Panc1 (cell line): ENCODE results near the gene TMEM107. TPM values are rescaled to one million over a fixed set of nuclear protein-coding genes. Genes with fewer than 3 reads are reported as not detected.
"Not testable (repeated sequence)": the region's sequence is repeated elsewhere in the genome, so short reads cannot be mapped to it uniquely, and the experiment has no call there.

Experiments
- ATAC-seq: fragments of 200-7000 bp; cut with Tn5 transposase; 2 replicates; pipeline ENCODE4 v1.9.1; 2020; ENCODE audit warnings: mild to moderate bottlenecking, moderate library complexity
- BruUV-seq: library from RNA; stranded (reverse); fragments of 400-500 nt; replicated peaks from 2 replicates; lab custom pipeline; 2021; lab: Mats Ljungman, UMichigan
- CTCF ChIA-PET: fragments of 300-600 bp; sonication (Branson Sonifier 250); formaldehyde crosslinking; loops from one replicate; lab custom pipeline; 2022; ENCODE audit warnings: antibody characterized with exemption; lab: Charles Lee
- POLR2A ChIA-PET: fragments of 300-600 bp; sonication (Branson Sonifier 250); formaldehyde crosslinking; loops from one replicate; lab custom pipeline; 2022; ENCODE audit warnings: antibody characterized with exemption; lab: Charles Lee
- DNase-seq: peaks from one replicate; pipeline ENCODE4 v3.0.0-alpha.2; 2010; ENCODE audit warnings: low read depth, low spot score
- H3K27ac ChIP-seq: 2 replicates; pipeline ENCODE4 v1.5.1; 2011; ENCODE audit warnings: mild to moderate bottlenecking, low read length, inconsistent platforms
- H3K27me3 ChIP-seq: fragments of 200-500 bp; sonication (Bioruptor generic); 2 replicates; pipeline ENCODE4 v1.6.0; 2014; ENCODE audit warnings: low read length, inconsistent platforms; ENCODE audit not compliant: control insufficient read depth, insufficient read depth
- H3K36me3 ChIP-seq: fragments of 200-500 bp; sonication (Bioruptor generic); 2 replicates; pipeline ENCODE4 v1.5.1; 2014; ENCODE audit warnings: inconsistent platforms, mild to moderate bottlenecking, low read length, moderate library complexity; ENCODE audit not compliant: control insufficient read depth, insufficient read depth
- H3K4me1 ChIP-seq: 2 replicates; pipeline ENCODE4 v1.5.1; 2011; ENCODE audit warnings: inconsistent platforms, mild to moderate bottlenecking, low read length, moderate library complexity; ENCODE audit not compliant: control insufficient read depth, insufficient read depth
- H3K4me3 ChIP-seq, 2 experiments: 2 replicates each; pipeline ENCODE4 v1.5.1; 2011 to 2012; ENCODE audit warnings: low read depth in 2 of 2, low read length in 2 of 2, mild to moderate bottlenecking in 2 of 2, inconsistent platforms in 1 of 2, moderate library complexity in 1 of 2
- H3K9me3 ChIP-seq: fragments of 200-500 bp; sonication (Bioruptor generic); 2 replicates; pipeline ENCODE4 v1.5.1; 2014; ENCODE audit warnings: low read depth, mild to moderate bottlenecking, inconsistent platforms, low read length, moderate library complexity; ENCODE audit not compliant: control insufficient read depth, insufficient read depth
- POLR2AphosphoS5 ChIP-seq: IDR thresholded peaks from 2 replicates; pipeline ENCODE4 v1.6.1; 2012; ENCODE audit warnings: mild to moderate bottlenecking, low read depth, low read length, moderate library complexity
- SIN3A ChIP-seq: IDR thresholded peaks from 2 replicates; pipeline ENCODE4 v1.6.1; 2012; ENCODE audit warnings: low read depth, mild to moderate bottlenecking, low read length, moderate library complexity, borderline replicate concordance; ENCODE audit not compliant: insufficient read depth
- TCF7L2 ChIP-seq: IDR thresholded peaks from 2 replicates; pipeline ENCODE4 v1.6.1; 2011; ENCODE audit warnings: mild to moderate bottlenecking, low read depth, low read length, inconsistent platforms
- in situ Hi-C: cut with HindIII; loops from 2 replicates; pipeline ENCODE4 v1.10.0; 2016; ENCODE audit warnings: low sequenced_read_pairs, low pct_unique_long_range_greater_than_20kb
- intact Hi-C: fragments of 100-400 bp; cut with micrococcal nuclease; formaldehyde crosslinking; loops from one replicate; pipeline ENCODE4 v1.10.0; 2022; ENCODE audit not compliant: unreplicated experiment
- total RNA-seq: library from RNA; stranded (reverse); gene quantifications from one replicate; pipeline ENCODE4 v1.2.1, GENCODE V29; 2021; ENCODE audit not compliant: unreplicated experiment
- TF ChIP-seq, protein P1 (sequence below), 2 experiments: IDR thresholded peaks; 2 replicates each; pipeline ENCODE4 v1.6.1; 2011 to 2012; ENCODE audit warnings: low read depth in 2 of 2, control low read depth in 1 of 2, low read length in 1 of 2, mild to moderate bottlenecking in 1 of 2, moderate library complexity in 1 of 2; ENCODE audit not compliant: insufficient read depth in 1 of 2
- TF ChIP-seq, protein P2 (sequence below): fragments of 450-650 bp; IDR thresholded peaks from 2 replicates; pipeline ENCODE4 v1.5.1; 2017; ENCODE audit warnings: mild to moderate bottlenecking

The TMEM107 gene
- total RNA-seq, 1 experiment from 2014 or later, result 10.6 TPM

DNA sequence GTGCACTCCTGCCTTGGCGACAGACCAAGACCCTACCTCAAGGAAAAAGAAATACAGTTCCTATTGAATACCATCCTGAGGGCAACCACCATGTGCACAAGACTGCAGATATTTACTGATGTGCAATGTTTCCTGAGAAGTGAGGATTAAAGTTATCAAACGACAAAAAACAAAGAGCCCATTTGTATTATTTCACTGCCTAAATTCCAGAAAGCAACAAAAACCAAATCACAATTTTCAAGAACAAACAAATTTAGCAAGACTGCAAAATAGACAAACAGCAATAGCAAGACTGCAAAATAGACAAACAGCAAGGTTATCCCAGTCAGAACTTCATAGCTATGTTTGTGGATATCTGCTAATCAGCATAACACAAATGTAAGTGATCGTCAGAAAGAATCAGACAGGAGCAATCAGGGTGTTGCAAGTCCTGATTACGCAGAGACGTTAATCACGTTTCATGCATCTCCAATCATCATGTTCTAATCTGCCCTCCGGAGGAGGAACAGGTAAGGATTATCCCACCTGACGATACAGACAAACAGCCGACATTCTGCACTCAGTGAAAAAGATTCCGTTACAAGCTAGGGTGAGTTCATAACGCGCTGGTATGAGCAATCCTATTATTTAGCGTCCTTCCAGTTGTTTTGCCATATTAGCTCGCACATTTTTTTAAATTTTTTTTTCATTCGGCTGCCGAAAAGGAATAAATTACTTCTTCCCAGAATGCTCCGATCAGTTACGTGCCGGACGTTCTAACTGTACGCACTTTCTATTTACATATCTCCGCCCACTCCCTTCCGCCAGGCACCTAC lies 2.9 kb downstream of the TMEM107 start:
- in situ Hi-C loops, result no loop called here
- CTCF ChIA-PET, result no interaction called here
- DNase-seq (peak; percentile 99), ATAC-seq (peak; percentile 83)
- Histone ChIP-seq H3K27me3 (no peaks in the 10 kb centered on the region), H3K27ac (peak overlapping the region; percentile 96), H3K36me3 (no peaks in the 10 kb centered on the region), H3K4me3 (peak overlapping the region; percentile 45 to 67), H3K9me3 (no peaks in the 10 kb centered on the region), H3K4me1 (peaks cover 18% of the 10 kb centered on the region)
- TF ChIP-seq, protein P1, sequence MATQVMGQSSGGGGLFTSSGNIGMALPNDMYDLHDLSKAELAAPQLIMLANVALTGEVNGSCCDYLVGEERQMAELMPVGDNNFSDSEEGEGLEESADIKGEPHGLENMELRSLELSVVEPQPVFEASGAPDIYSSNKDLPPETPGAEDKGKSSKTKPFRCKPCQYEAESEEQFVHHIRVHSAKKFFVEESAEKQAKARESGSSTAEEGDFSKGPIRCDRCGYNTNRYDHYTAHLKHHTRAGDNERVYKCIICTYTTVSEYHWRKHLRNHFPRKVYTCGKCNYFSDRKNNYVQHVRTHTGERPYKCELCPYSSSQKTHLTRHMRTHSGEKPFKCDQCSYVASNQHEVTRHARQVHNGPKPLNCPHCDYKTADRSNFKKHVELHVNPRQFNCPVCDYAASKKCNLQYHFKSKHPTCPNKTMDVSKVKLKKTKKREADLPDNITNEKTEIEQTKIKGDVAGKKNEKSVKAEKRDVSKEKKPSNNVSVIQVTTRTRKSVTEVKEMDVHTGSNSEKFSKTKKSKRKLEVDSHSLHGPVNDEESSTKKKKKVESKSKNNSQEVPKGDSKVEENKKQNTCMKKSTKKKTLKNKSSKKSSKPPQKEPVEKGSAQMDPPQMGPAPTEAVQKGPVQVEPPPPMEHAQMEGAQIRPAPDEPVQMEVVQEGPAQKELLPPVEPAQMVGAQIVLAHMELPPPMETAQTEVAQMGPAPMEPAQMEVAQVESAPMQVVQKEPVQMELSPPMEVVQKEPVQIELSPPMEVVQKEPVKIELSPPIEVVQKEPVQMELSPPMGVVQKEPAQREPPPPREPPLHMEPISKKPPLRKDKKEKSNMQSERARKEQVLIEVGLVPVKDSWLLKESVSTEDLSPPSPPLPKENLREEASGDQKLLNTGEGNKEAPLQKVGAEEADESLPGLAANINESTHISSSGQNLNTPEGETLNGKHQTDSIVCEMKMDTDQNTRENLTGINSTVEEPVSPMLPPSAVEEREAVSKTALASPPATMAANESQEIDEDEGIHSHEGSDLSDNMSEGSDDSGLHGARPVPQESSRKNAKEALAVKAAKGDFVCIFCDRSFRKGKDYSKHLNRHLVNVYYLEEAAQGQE (IDR thresholded peaks at IDR 0.05; ENCODE audit: insufficient read depth in 1 of 2, low read depth in 2 of 2, low read length in 1 of 2), result no peak
- TF ChIP-seq SIN3A (peak; percentile 100), TCF7L2 (peak; percentile 79), POLR2AphosphoS5 (peak; percentile 100)
- POLR2A ChIA-PET, result interaction anchor here (0.5 to 1.5 kb wide), 11 partner anchors 9 to 169 kb away, joined by 3 to 17 read pairs (median 4); partner anchors contain the start of gene AURKB
- TSS peak; percentile 100 for BruUV-seq
- intact Hi-C loops, result no loop called here

- DNase-seq, intact Hi-C loops, ATAC-seq, H3K27ac ChIP-seq, H3K4me3 ChIP-seq, H3K4me1 ChIP-seq, CTCF ChIA-PET, in situ Hi-C loops, H3K27me3 ChIP-seq, H3K36me3 ChIP-seq, BruUV-seq, H3K9me3 ChIP-seq: not testable (repeated sequence)
- POLR2A ChIA-PET, result interaction anchor here (0.7 kb wide), 1 partner anchor 555 kb away, joined by 9 read pairs; no protein-coding TSS in a partner anchor
Measured at GRCh38 chr17:8170186-8170585, 6.0 kb downstream of the TMEM107 start.

DNA sequence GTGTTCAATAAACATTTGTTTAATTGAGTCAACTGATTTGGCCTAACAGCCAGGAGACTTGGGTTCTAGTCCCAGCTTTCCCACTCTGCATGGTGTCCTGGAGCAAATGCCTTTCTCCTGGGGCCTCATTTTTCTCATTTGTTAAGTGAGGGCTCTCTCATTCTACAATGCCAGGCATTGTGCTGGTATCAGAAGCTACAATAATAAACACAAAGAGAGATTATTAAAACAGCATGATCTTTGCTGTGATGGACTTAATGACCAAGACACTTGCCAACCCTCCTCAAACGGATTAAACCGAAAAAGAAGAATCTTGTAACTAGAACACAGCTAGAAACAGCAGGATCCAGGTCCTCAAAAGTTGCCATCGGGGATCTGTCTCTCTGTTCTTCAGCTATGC lies 8.7 kb downstream of the TMEM107 start:
- Histone ChIP-seq H3K36me3 (no peaks in the 10 kb centered on the region; the same call in 1 of the 2 replicates), H3K27ac (no peak overlapping the region), H3K27me3 (no peaks in the 10 kb centered on the region), H3K4me3 (no peak overlapping the region), H3K4me1 (peaks cover 17% of the 10 kb centered on the region), H3K9me3 (no peaks in the 10 kb centered on the region)
- TF ChIP-seq SIN3A, result no peak
- TF ChIP-seq, protein P2, sequence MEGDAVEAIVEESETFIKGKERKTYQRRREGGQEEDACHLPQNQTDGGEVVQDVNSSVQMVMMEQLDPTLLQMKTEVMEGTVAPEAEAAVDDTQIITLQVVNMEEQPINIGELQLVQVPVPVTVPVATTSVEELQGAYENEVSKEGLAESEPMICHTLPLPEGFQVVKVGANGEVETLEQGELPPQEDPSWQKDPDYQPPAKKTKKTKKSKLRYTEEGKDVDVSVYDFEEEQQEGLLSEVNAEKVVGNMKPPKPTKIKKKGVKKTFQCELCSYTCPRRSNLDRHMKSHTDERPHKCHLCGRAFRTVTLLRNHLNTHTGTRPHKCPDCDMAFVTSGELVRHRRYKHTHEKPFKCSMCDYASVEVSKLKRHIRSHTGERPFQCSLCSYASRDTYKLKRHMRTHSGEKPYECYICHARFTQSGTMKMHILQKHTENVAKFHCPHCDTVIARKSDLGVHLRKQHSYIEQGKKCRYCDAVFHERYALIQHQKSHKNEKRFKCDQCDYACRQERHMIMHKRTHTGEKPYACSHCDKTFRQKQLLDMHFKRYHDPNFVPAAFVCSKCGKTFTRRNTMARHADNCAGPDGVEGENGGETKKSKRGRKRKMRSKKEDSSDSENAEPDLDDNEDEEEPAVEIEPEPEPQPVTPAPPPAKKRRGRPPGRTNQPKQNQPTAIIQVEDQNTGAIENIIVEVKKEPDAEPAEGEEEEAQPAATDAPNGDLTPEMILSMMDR, result no peak
- TF ChIP-seq, protein P1 (IDR thresholded peaks at IDR 0.05; ENCODE audit: insufficient read depth in 1 of 2, low read depth in 2 of 2, low read length in 1 of 2), result no peak
- no peak for TF ChIP-seq TCF7L2
- TF ChIP-seq POLR2AphosphoS5, result no peak
- intact Hi-C loops (no loop called here), in situ Hi-C loops (no loop called here)
- ATAC-seq (no peak), DNase-seq (no peak)
- CTCF ChIA-PET, result no interaction called here
- BruUV-seq, result no TSS peak
- POLR2A ChIA-PET, result no interaction called here
